Liver (tissue), 9 donors: ENCODE data around the gene RAB37. TPM values are rescaled to one million over a fixed set of nuclear protein-coding genes. Genes with fewer than 3 reads are reported as not detected.
A peak's percentile ranks its signal among the peaks of the same experiment; 100 is the strongest.

Experiments
- DNase-seq: peaks from one replicate; pipeline ENCODE4 v3.0.0-alpha.2; 2017; ENCODE audit warnings: low spot score
- H3K27ac ChIP-seq, 2 donors: one replicate each; pipeline ENCODE4 v1.7.0; 2013; ENCODE audit warnings: inconsistent platforms in 2 of 2, low read length in 2 of 2, control low read depth in 1 of 2, low read depth in 1 of 2, mild to moderate bottlenecking in 1 of 2
- H3K27me3 ChIP-seq, 4 donors: one replicate each; pipeline versions ENCODE4 v1.6.1 to v1.7.0; 2013; ENCODE audit warnings: low read length in 3 of 4, inconsistent platforms in 1 of 4, mild to moderate bottlenecking in 1 of 4, moderate library complexity in 1 of 4; ENCODE audit not compliant: control insufficient read depth in 4 of 4, insufficient read depth in 4 of 4
- H3K36me3 ChIP-seq, 4 donors: one replicate each; pipeline versions ENCODE4 v1.6.1 to v1.7.0; 2013; ENCODE audit warnings: low read length in 3 of 4, mild to moderate bottlenecking in 3 of 4, low read depth in 1 of 4, moderate library complexity in 1 of 4; ENCODE audit not compliant: control insufficient read depth in 4 of 4, insufficient read depth in 3 of 4
- H3K4me1 ChIP-seq, 4 donors: one replicate each; pipeline versions ENCODE4 v1.6.1 to v1.7.0; 2013; ENCODE audit warnings: low read length in 3 of 4, mild to moderate bottlenecking in 3 of 4, moderate library complexity in 1 of 4; ENCODE audit not compliant: control insufficient read depth in 4 of 4, insufficient read depth in 4 of 4
- H3K4me3 ChIP-seq, 3 donors: one replicate each; pipeline versions ENCODE4 v1.6.1 to v1.7.0; 2013; ENCODE audit warnings: low read length in 3 of 3, control low read depth in 1 of 3, low read depth in 1 of 3, mild to moderate bottlenecking in 1 of 3
- H3K9ac ChIP-seq, 2 donors: one replicate each; pipeline ENCODE4 v1.7.0; 2013; ENCODE audit warnings: low read length in 2 of 2, mild to moderate bottlenecking in 2 of 2, moderate library complexity in 2 of 2, control low read depth in 1 of 2, low read depth in 1 of 2
- H3K9me3 ChIP-seq, 4 donors: one replicate each; pipeline versions ENCODE4 v1.6.1 to v1.7.0; 2013; ENCODE audit warnings: low read length in 3 of 4; ENCODE audit not compliant: control insufficient read depth in 4 of 4
- EGR1 ChIP-seq, 2 donors: IDR thresholded peaks; 2 replicates each; pipeline ENCODE4 v1.6.1; 2016 to 2018; ENCODE audit warnings: antibody characterized with exemption in 2 of 2, low read depth in 2 of 2
- FOXA1 ChIP-seq: IDR thresholded peaks from 2 replicates; pipeline ENCODE4 v1.6.1; 2016; ENCODE audit warnings: antibody characterized with exemption
- FOXA2 ChIP-seq: IDR thresholded peaks from 2 replicates; pipeline ENCODE4 v1.6.1; 2016; ENCODE audit warnings: antibody characterized with exemption
- GABPA ChIP-seq, 2 donors: IDR thresholded peaks in 1 of 2; conservative IDR thresholded peaks in 1 of 2; 2 replicates each; pipeline ENCODE4 v1.6.1; 2016; ENCODE audit warnings: antibody characterized with exemption in 2 of 2, mild to moderate bottlenecking in 1 of 2, moderate library complexity in 1 of 2
- HNF4A ChIP-seq, 2 donors: conservative IDR thresholded peaks; 2 replicates each; pipeline ENCODE4 v1.6.1; 2016; ENCODE audit warnings: antibody characterized with exemption in 2 of 2, mild to moderate bottlenecking in 2 of 2
- HNF4G ChIP-seq: IDR thresholded peaks from 2 replicates; pipeline ENCODE4 v1.6.1; 2016; ENCODE audit warnings: antibody characterized with exemption
- JUND ChIP-seq, 2 donors: IDR thresholded peaks; 2 replicates each; pipeline ENCODE4 v1.6.1; 2016; ENCODE audit warnings: antibody characterized with exemption in 2 of 2
- NR2F2 ChIP-seq: IDR thresholded peaks from 2 replicates; pipeline ENCODE4 v1.6.1; 2016; ENCODE audit warnings: antibody characterized with exemption
- RAD21 ChIP-seq, 2 donors: IDR thresholded peaks; 2 replicates each; pipeline ENCODE4 v1.6.1; 2016; ENCODE audit warnings: antibody characterized with exemption in 2 of 2, mild to moderate bottlenecking in 2 of 2
- RXRA ChIP-seq, 2 donors: IDR thresholded peaks; 2 replicates each; pipeline ENCODE4 v1.6.1; 2017 to 2018; ENCODE audit warnings: antibody characterized with exemption in 2 of 2, mild to moderate bottlenecking in 1 of 2
- SP1 ChIP-seq: IDR thresholded peaks from 2 replicates; pipeline ENCODE4 v1.6.1; 2018; ENCODE audit warnings: antibody characterized with exemption, mild to moderate bottlenecking
- TAF1 ChIP-seq: conservative IDR thresholded peaks from 2 replicates; pipeline ENCODE4 v1.6.1; 2016; ENCODE audit warnings: antibody characterized with exemption, mild to moderate bottlenecking
- YY1 ChIP-seq: IDR thresholded peaks from 2 replicates; pipeline ENCODE4 v1.6.1; 2016; ENCODE audit warnings: antibody characterized with exemption, mild to moderate bottlenecking
- WGBS: extraction: QIAGEN DNeasy Blood & Tissue Kit; methylation state at CpG from one replicate; pipeline ENCODE4 v1.1.7; 2013; 5-methylcytosine and 5-hydroxymethylcytosine counted together
- polyA plus RNA-seq, 2 donors: library from polyadenylated mRNA; stranded (reverse) in 1 of 2; unstranded in 1 of 2; fragments of 200-250 nt in 1 of 2; fragments of >200 nt in 1 of 2; fragmentation: Nextera tagmentation in 1 of 2; extraction: Ambion mirVana in 1 of 2; gene quantifications; one replicate each; pipeline versions ENCODE4 v1.2.1 to v1.2.3, GENCODE V29; 2013 to 2015
- total RNA-seq, 2 donors: library from RNA; depleted of rRNA; stranded (reverse); fragments of >200 nt; gene quantifications; one replicate each; pipeline ENCODE4 v1.2.3, GENCODE V29; 2014
- TF ChIP-seq, protein P1 (sequence below): IDR thresholded peaks from 2 replicates; pipeline ENCODE4 v1.6.1; 2016; ENCODE audit warnings: antibody characterized with exemption, mild to moderate bottlenecking
- TF ChIP-seq, protein P2 (sequence below): IDR thresholded peaks from 2 replicates; pipeline ENCODE4 v1.6.1; 2016; ENCODE audit warnings: antibody characterized with exemption
- TF ChIP-seq, protein P3 (sequence below): fragments of 150-350 bp; IDR thresholded peaks from 2 replicates; pipeline ENCODE4 v1.5.1; 2017; ENCODE audit warnings: improper control_type of control experiment, low read depth, low read length; ENCODE audit not compliant: missing input control
- TF ChIP-seq, protein P4 (sequence below): IDR thresholded peaks from 2 replicates; pipeline ENCODE4 v1.6.1; 2016; ENCODE audit warnings: antibody characterized with exemption
- TF ChIP-seq, protein P5 (sequence below): IDR thresholded peaks from 2 replicates; pipeline ENCODE4 v1.6.1; 2016; ENCODE audit warnings: antibody characterized with exemption
- donor health status: healthy.
- donor health status: healthy.
- donor health status: healthy.
- donor health status: healthy.
- donor health status: healthy.

RAB37 gene, protein sequence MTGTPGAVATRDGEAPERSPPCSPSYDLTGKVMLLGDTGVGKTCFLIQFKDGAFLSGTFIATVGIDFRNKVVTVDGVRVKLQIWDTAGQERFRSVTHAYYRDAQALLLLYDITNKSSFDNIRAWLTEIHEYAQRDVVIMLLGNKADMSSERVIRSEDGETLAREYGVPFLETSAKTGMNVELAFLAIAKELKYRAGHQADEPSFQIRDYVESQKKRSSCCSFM
- total RNA-seq (1 to 10 TPM; 5.1 to 5.3 TPM), polyA plus RNA-seq (1 to 10 TPM; 5.9 to 8.8 TPM)

DNA sequence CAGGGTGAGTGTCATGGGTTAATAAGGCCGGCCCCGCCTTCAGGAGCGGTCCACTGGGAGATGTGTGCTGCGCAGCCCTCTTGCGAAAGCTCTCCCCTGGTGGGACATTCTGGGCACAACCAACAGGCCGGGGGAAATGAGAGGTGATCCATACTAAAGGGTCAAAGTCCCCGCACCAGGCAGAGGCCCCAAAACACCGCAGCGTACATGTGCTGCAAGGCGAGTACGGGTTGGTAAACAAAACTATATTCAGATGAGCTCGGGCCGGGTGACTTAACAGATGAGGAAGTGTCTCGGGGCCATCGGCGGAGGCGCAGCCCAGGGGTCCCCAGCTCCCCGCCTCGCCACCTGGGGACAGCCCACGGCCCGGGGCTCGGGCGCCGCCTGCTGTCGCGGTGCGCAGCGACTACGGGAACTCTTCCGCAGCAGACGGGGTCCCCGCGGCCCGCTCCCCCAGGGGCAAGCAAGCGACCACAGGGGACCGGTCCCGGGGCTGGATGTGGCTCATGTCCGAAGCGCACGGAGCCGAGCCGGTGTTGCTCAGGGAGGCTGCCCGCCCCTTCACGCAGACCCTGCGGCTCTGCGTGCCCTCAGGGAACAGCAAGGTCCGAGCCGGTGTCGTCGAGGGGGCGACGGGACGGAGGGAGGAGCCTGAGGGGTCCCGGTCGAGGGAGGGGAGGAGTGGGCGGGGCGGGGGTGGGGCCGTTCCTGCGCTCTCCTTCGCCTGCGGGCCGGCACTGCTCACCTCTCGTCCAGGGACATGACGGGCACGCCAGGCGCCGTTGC lies at the start of gene RAB37:
Gene RAB37 (plus strand): TSS at position 744 of the 786 bp plus-strand sequence. CDS start 17 bp downstream, at position 761.
- Histone ChIP-seq H3K36me3 (no peaks in the 10 kb centered on the region), H3K4me3 (peak within 1 kb of the TSS; percentile 54 to 65 (median 65)), H3K9me3 (no peaks in the 10 kb centered on the region), H3K27ac (peak within 1 kb of the TSS; percentile 84 to 88), H3K9ac (peak within 1 kb of the TSS; percentile 8 to 46), H3K27me3 (no peaks in the 10 kb centered on the region), H3K4me1 (peaks cover 11 to 32% (median 22%) of the 10 kb centered on the region in 4 donors)
- peak; percentile 84 to 91 for TF ChIP-seq RXRA (IDR thresholded peaks at IDR 0.05)
- TF ChIP-seq HNF4G: peak; percentile 97
- TF ChIP-seq NR2F2: no peak
- TF ChIP-seq EGR1 (IDR thresholded peaks at IDR 0.05; ENCODE audit: low read depth in 2 of 2): peak in 1 of 2 donors; percentile 52
- TF ChIP-seq, protein P1, sequence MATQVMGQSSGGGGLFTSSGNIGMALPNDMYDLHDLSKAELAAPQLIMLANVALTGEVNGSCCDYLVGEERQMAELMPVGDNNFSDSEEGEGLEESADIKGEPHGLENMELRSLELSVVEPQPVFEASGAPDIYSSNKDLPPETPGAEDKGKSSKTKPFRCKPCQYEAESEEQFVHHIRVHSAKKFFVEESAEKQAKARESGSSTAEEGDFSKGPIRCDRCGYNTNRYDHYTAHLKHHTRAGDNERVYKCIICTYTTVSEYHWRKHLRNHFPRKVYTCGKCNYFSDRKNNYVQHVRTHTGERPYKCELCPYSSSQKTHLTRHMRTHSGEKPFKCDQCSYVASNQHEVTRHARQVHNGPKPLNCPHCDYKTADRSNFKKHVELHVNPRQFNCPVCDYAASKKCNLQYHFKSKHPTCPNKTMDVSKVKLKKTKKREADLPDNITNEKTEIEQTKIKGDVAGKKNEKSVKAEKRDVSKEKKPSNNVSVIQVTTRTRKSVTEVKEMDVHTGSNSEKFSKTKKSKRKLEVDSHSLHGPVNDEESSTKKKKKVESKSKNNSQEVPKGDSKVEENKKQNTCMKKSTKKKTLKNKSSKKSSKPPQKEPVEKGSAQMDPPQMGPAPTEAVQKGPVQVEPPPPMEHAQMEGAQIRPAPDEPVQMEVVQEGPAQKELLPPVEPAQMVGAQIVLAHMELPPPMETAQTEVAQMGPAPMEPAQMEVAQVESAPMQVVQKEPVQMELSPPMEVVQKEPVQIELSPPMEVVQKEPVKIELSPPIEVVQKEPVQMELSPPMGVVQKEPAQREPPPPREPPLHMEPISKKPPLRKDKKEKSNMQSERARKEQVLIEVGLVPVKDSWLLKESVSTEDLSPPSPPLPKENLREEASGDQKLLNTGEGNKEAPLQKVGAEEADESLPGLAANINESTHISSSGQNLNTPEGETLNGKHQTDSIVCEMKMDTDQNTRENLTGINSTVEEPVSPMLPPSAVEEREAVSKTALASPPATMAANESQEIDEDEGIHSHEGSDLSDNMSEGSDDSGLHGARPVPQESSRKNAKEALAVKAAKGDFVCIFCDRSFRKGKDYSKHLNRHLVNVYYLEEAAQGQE: peak; percentile 81
- TF ChIP-seq, protein P2, sequence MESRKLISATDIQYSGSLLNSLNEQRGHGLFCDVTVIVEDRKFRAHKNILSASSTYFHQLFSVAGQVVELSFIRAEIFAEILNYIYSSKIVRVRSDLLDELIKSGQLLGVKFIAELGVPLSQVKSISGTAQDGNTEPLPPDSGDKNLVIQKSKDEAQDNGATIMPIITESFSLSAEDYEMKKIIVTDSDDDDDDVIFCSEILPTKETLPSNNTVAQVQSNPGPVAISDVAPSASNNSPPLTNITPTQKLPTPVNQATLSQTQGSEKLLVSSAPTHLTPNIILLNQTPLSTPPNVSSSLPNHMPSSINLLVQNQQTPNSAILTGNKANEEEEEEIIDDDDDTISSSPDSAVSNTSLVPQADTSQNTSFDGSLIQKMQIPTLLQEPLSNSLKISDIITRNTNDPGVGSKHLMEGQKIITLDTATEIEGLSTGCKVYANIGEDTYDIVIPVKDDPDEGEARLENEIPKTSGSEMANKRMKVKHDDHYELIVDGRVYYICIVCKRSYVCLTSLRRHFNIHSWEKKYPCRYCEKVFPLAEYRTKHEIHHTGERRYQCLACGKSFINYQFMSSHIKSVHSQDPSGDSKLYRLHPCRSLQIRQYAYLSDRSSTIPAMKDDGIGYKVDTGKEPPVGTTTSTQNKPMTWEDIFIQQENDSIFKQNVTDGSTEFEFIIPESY: no peak
- TF ChIP-seq FOXA1: no peak
- TF ChIP-seq FOXA2: peak; percentile 42
- TF ChIP-seq GABPA (IDR thresholded peaks at IDR 0.05 in 1 of 2, conservative IDR thresholded peaks at IDR 0.05 in 1 of 2): peak in 1 of 2 donors; percentile 72
- TF ChIP-seq SP1: peak; percentile 96
- TF ChIP-seq, protein P3, sequence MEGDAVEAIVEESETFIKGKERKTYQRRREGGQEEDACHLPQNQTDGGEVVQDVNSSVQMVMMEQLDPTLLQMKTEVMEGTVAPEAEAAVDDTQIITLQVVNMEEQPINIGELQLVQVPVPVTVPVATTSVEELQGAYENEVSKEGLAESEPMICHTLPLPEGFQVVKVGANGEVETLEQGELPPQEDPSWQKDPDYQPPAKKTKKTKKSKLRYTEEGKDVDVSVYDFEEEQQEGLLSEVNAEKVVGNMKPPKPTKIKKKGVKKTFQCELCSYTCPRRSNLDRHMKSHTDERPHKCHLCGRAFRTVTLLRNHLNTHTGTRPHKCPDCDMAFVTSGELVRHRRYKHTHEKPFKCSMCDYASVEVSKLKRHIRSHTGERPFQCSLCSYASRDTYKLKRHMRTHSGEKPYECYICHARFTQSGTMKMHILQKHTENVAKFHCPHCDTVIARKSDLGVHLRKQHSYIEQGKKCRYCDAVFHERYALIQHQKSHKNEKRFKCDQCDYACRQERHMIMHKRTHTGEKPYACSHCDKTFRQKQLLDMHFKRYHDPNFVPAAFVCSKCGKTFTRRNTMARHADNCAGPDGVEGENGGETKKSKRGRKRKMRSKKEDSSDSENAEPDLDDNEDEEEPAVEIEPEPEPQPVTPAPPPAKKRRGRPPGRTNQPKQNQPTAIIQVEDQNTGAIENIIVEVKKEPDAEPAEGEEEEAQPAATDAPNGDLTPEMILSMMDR: no peak
- TF ChIP-seq, protein P4, sequence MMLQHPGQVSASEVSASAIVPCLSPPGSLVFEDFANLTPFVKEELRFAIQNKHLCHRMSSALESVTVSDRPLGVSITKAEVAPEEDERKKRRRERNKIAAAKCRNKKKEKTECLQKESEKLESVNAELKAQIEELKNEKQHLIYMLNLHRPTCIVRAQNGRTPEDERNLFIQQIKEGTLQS: no peak
- TF ChIP-seq YY1: no peak
- TF ChIP-seq TAF1: no peak
- TF ChIP-seq HNF4A (conservative IDR thresholded peaks at IDR 0.05): peak; percentile 94 to 96
- TF ChIP-seq JUND (IDR thresholded peaks at IDR 0.05): no peak
- peak; percentile 21 to 69 for TF ChIP-seq RAD21 (IDR thresholded peaks at IDR 0.05)
- TF ChIP-seq, protein P5, sequence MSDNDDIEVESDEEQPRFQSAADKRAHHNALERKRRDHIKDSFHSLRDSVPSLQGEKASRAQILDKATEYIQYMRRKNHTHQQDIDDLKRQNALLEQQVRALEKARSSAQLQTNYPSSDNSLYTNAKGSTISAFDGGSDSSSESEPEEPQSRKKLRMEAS: no peak
- DNase-seq: peak; percentile 71
- WGBS: under 1% methylated on average over 67 of the region's 67 CpGs
